Activated naive CD8-positive, alpha-beta T cell treated with anti-CD3 and anti-CD28 coated beads, Interleukin-2, amount 50 U/mL, for 24 hours (primary cell): ENCODE data around the gene ZRANB1.
"Not testable (repeated sequence)": the region's sequence is repeated elsewhere in the genome, so short reads cannot be mapped to it uniquely, and the experiment has no call there.

Experiments
- ATAC-seq: fragments of 150-1000 bp; cut with Tn5 transposase; one replicate; pipeline ENCODE4 v1.10.0; 2021
- DNase-seq: peaks from one replicate; pipeline ENCODE4 v3.0.0; 2021
- H3K27ac Mint-ChIP-seq: one replicate; pipeline ENCODE4 v1.8.0; 2021; ENCODE audit warnings: mild to moderate bottlenecking, mixed read lengths
- H3K27me3 Mint-ChIP-seq: one replicate; pipeline ENCODE4 v1.8.0; 2021; ENCODE audit warnings: mixed read lengths
- H3K36me3 Mint-ChIP-seq: one replicate; pipeline ENCODE4 v1.8.0; 2021; ENCODE audit warnings: low read depth, mixed read lengths
- H3K4me1 Mint-ChIP-seq: one replicate; pipeline ENCODE4 v1.8.0; 2021; ENCODE audit warnings: mixed read lengths
- H3K4me3 Mint-ChIP-seq: one replicate; pipeline ENCODE4 v1.8.0; 2021; ENCODE audit warnings: mild to moderate bottlenecking, moderate library complexity, mixed read lengths
- H3K9me3 Mint-ChIP-seq: one replicate; pipeline ENCODE4 v1.8.0; 2021; ENCODE audit warnings: mixed read lengths

The ZRANB1 gene

DNA sequence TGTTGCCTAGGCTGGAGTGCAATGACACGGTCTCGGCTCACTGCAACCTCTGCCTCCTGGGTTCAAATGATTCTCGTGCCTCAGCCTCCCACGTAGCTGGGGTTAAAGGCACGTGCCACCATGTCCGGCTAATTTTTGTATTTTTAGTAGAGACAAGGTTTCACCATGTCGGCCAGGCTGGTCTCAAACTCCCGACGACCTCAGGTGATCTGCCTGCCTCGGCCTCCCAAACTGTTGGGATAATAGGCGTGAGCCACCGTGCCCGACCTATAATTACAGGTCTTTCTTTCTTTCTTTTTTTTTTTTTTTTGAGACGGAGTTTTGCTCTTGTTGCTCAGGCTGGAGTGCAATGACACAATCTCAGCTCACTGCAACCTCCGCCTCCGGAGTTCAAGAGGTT lies 27.5 kb upstream of the ZRANB1 start:
- DNase-seq, H3K4me3 Mint-ChIP-seq, ATAC-seq, H3K9me3 Mint-ChIP-seq, H3K27ac Mint-ChIP-seq, H3K36me3 Mint-ChIP-seq, H3K27me3 Mint-ChIP-seq: not testable (repeated sequence)
- H3K4me1 Mint-ChIP-seq = peaks cover 22% of the 10 kb centered on the region

DNA sequence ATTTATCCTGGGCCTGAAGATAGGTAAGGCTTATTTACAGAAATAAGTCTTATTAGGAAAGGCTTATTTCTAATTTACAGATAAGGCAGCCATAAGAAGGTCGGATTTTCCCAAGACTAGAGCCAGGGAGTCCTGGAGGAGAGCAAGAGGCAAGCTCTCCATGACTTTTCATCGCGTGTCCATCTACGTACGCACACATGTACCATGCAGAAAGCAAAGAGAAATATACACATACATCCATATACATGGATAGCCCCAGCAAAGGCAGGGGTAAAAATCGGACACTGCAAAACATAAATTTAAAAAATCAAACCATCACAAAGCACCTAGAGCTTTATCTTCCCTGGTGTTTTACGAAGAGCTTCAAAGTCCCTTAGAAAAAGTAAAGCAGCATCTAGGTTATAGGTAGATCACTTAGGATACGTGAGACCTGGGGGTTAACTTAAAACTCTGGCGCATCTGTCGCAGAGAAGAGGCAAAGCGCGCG lies 25.8 kb upstream of the ZRANB1 start:
- no peak for DNase-seq
- Mint-ChIP-seq H3K27me3 (peaks cover 5% of the 10 kb centered on the region), H3K36me3 (peaks cover 3% of the 10 kb centered on the region), H3K4me3 (peak overlapping the region; percentile 91), H3K9me3 (no peaks in the 10 kb centered on the region), H3K4me1 (peaks cover 32% of the 10 kb centered on the region), H3K27ac (peak overlapping the region; percentile 91)
- ATAC-seq = no peak

DNA sequence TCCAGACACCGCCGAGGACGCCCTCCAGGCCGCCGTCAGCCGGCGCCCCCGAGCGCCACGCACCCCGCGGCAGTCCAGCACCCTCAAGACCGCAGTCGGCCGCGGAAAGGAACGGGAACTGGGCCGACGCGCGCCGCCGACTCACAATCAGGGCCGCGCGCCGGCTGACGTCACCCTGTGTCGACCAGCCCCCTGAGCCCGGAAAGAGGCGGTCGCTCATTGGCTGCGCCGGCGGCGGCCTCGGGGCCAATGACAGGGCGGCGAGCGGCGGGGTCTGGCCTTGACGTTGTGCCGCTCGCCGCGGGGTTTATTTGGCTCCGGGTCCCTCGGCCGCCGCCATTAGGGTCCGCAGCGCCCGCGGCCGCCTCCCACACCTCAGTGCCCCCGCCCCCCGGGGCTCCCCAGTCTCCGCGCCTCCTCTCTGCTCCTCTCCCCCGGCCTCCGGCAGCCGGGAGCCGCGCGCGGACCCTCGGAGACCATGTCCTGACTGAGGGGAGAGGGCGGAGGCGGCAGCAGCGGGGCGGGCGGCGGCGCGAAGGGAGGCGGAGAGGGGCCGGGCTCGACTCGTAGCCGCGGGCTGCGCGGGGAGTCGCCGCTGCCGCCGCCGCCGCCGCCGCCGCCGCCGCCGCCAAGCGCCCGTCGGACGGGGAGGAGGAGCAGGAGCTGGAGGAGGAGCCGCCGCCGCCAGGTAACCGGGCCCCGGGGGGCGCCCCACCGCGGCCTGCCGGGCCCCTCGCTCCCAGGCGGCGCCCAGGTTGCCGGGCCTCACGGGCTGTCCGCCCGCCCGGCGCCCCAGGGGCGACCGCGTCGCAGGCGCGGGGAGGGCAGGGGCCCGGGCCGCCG lies 25.1 kb upstream of the ZRANB1 start:
- peak; percentile 98 for DNase-seq
- peak; percentile 99 for ATAC-seq
- Mint-ChIP-seq H3K36me3 (peaks cover 3% of the 10 kb centered on the region), H3K4me1 (peaks cover 33% of the 10 kb centered on the region), H3K9me3 (no peaks in the 10 kb centered on the region), H3K27me3 (peaks cover 3% of the 10 kb centered on the region), H3K27ac (peak overlapping the region; percentile 91), H3K4me3 (peak overlapping the region; percentile 91)

DNA sequence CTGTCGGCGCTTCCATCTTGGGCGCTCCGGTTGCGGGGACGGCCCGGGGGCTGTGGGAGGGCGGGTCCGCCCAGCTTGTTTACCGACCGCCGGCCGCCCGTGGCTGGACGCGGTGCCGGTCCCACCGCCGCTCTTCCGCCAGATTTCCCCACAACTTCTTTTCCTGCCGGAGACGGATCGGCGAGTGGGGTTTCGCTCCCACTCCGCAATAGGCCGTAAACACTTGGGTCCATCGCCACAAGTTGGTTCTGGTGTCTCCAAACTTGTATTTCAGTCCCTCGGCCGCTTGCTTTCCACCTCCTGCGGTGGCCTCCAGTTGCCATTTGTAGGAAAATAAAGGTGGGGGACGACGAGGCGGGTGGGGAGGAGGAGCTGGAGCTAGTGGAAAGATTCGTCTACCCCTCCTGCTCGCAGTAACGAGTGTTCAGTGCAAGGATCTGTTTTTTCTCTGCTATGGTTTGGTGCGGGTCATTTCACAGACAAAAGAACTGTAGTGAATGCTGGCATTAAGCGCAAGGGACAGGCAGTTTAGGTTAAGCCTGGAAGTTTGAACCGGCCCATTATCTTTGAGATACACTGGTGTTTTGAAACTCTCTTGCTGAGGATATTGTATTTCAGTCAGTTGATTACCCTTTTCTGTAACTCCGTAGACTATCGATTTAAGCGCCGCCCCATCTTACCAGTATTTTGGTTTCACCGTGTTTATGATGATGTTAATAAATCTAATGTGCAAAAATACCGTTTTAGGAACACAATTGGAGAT lies 24.3 kb upstream of the ZRANB1 start:
- ATAC-seq = no peak
- H3K27me3 Mint-ChIP-seq = no peaks in the 10 kb centered on the region
- H3K4me3 Mint-ChIP-seq = peak overlapping the region; percentile 88
- peaks cover 3% of the 10 kb centered on the region for H3K36me3 Mint-ChIP-seq
- H3K4me1 Mint-ChIP-seq = peaks cover 30% of the 10 kb centered on the region
- no peaks in the 10 kb centered on the region for H3K9me3 Mint-ChIP-seq
- DNase-seq = peak; percentile 43
- peak overlapping the region; percentile 95 for H3K27ac Mint-ChIP-seq

DNA sequence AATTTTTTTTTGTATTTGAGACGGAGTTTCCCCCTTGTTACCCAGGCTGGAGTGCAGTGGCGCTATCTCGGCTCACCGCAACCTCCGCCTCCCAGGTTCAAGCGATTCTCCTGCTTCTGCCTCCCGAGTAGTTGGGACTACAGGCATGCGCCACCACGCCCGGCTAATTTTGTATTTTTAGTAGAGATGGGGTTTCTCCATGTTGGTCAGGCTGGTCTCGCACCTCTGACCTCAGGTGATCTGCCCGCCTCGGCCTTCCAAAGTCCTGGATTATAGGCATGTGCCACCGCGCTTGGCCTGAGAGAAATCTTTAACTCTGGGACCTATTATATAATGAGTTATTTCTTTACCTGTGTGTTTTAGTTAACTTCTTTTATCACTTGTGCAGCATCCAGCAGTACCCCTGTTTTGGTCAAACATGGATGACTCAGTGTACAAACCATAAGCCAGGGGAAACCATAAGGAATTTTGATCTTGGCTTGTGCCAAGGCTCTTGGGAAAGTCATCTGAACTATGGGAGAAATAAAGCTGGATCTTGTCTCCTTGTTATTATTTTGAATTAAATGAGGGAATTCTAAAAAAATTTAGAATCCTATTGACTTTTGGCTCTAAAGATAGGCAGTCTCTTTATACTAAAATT lies 23.6 kb upstream of the ZRANB1 start:
- ATAC-seq = no peak
- Mint-ChIP-seq H3K4me1 (peaks cover 30% of the 10 kb centered on the region), H3K27ac (peak overlapping the region; percentile 95), H3K27me3 (no peaks in the 10 kb centered on the region), H3K4me3 (peak overlapping the region; percentile 88), H3K9me3 (no peaks in the 10 kb centered on the region), H3K36me3 (peaks cover 3% of the 10 kb centered on the region)
- no peak for DNase-seq

DNA sequence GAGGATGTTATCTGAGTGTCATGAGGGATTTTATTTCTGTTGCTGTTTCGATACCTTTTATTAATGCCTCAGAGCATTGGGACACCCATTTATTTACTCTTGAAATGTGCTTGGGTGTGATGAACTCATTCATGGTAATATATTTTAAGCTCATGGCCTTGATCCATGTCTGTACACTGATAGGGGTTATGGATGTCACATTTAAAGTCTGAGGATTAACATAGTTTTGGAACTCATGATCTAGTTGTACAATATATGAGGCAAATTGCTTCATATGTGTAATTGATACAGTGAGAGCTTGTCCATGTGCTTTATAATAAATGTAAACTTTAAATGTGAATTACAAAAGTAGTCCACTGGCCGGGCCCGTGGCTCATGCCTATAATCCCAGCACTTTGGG lies 23.0 kb upstream of the ZRANB1 start:
- H3K9me3 Mint-ChIP-seq = no peaks in the 10 kb centered on the region
- DNase-seq (no peak), ATAC-seq (no peak)
- peak overlapping the region; percentile 88 for H3K4me3 Mint-ChIP-seq
- peak overlapping the region; percentile 29 for H3K27ac Mint-ChIP-seq
- no peaks in the 10 kb centered on the region for H3K27me3 Mint-ChIP-seq
- peaks cover 30% of the 10 kb centered on the region for H3K4me1 Mint-ChIP-seq
- peaks cover 3% of the 10 kb centered on the region for H3K36me3 Mint-ChIP-seq

DNA sequence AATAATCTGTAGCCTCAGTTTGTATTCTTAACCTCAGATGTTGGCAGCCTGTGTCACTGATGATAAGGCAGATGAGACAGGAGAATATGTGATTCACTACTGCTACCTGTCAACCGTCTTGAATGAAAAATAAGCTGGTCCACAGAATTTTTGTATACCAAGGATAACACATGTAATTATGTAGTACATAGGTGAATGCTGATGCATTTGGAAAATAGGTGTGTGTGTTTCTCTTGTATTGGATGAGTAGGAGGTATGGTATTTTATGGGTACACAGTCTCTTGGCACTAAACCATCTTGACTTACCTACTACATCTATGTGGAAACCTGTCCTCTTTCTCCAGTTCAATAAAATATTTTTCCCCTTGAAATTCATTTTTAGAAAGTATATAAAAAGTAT lies 20.7 kb upstream of the ZRANB1 start:
- no peak for ATAC-seq
- H3K9me3 Mint-ChIP-seq = no peaks in the 10 kb centered on the region
- H3K27me3 Mint-ChIP-seq = no peaks in the 10 kb centered on the region
- peaks cover 40% of the 10 kb centered on the region for H3K4me1 Mint-ChIP-seq
- no peak overlapping the region for H3K27ac Mint-ChIP-seq
- H3K36me3 Mint-ChIP-seq = peaks cover 3% of the 10 kb centered on the region
- DNase-seq = no peak
- no peak overlapping the region for H3K4me3 Mint-ChIP-seq

DNA sequence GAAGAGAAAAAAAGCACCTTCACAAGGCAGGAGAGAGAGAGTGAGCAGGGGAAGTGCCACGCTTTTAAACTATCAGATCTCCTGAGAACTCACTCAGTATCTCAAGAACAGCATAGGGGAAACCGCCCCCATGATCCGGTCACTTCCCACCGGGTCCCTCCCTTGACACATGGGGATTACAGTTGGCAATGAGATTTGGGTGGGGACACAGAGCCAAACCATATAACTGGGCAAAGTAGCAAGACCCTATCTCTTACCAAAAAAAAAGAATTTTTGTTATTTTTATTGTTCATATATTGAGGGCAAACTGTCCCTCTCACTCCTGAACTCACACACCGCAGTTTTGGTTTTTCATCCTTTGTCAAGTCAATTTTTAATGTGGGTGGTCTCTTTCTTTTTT lies 18.2 kb upstream of the ZRANB1 start:
- H3K27ac Mint-ChIP-seq = no peak overlapping the region
- H3K9me3 Mint-ChIP-seq = no peaks in the 10 kb centered on the region
- no peak for ATAC-seq
- DNase-seq = no peak
- no peaks in the 10 kb centered on the region for H3K27me3 Mint-ChIP-seq
- H3K4me3 Mint-ChIP-seq = no peak overlapping the region
- H3K36me3 Mint-ChIP-seq = peaks cover 6% of the 10 kb centered on the region
- H3K4me1 Mint-ChIP-seq = peaks cover 31% of the 10 kb centered on the region

DNA sequence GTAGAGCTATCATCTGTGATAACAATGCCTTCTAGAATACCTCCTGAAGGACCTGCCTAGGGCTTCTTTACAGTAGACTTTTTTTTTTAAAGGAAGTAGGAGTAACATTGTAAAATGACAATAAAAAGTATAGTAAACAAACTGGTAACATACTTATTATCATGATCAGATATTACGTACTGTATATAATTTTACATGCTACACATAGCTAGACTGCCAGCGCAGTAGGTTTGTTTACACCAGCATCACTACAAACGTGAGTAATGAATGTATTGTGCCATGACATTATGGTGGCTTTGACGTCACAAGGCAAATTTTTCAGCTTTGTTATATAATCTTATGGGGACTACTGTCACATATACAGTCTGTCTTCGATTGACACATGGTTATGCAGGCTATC lies 15.4 kb upstream of the ZRANB1 start:
- no peak overlapping the region for H3K4me3 Mint-ChIP-seq
- DNase-seq = no peak
- ATAC-seq = no peak
- no peaks in the 10 kb centered on the region for H3K9me3 Mint-ChIP-seq
- H3K36me3 Mint-ChIP-seq = peaks cover 13% of the 10 kb centered on the region
- H3K27me3 Mint-ChIP-seq = no peaks in the 10 kb centered on the region
- H3K4me1 Mint-ChIP-seq = peaks cover 18% of the 10 kb centered on the region
- H3K27ac Mint-ChIP-seq = no peak overlapping the region

DNA sequence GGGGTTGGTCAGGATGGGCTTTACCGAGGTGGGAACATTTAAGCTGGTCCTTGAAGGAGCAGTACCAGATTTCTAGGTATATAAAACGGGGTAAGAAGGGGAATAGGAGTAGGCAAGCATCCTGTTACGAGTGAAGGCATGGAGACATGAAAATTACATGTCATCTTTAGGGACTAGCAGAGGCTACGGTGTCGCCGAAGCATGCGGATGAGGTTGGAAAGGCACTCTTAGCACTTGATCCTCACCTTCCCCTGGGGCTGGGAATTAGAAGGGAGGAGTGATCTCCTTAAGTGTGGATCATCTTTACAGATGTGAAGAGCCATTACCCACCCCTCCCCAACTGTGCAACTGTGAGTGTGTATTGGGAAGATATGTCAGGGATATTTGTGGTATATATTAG lies 13.8 kb upstream of the ZRANB1 start:
- no peak overlapping the region for H3K27ac Mint-ChIP-seq
- H3K36me3 Mint-ChIP-seq = peaks cover 23% of the 10 kb centered on the region
- H3K27me3 Mint-ChIP-seq = no peaks in the 10 kb centered on the region
- H3K9me3 Mint-ChIP-seq = peaks cover 4% of the 10 kb centered on the region
- DNase-seq (no peak), ATAC-seq (no peak)
- H3K4me3 Mint-ChIP-seq = no peak overlapping the region
- H3K4me1 Mint-ChIP-seq = peaks cover 19% of the 10 kb centered on the region

DNA sequence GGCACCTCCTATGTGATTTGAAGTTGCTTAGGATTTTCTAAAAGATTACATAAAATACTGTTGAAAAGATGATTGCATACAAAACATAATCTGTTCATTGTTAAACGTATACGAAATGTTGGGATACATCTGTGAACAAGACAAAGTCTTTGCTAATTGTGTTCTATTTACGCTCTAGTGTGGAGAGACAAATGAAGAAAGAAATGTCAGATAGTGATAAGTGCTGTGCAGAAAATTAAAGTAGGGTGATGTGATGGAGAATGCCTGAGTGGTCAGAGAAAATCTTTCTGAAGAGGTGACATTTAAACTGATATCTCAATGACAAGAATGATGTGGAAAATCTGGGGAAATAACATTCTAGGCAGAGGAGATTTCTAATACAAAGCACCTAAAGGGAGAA lies 13.4 kb upstream of the ZRANB1 start:
- Mint-ChIP-seq H3K4me3 (no peak overlapping the region), H3K27ac (no peak overlapping the region), H3K4me1 (peaks cover 21% of the 10 kb centered on the region), H3K36me3 (peaks cover 25% of the 10 kb centered on the region), H3K9me3 (peaks cover 4% of the 10 kb centered on the region), H3K27me3 (no peaks in the 10 kb centered on the region)
- no peak for DNase-seq
- ATAC-seq = no peak

DNA sequence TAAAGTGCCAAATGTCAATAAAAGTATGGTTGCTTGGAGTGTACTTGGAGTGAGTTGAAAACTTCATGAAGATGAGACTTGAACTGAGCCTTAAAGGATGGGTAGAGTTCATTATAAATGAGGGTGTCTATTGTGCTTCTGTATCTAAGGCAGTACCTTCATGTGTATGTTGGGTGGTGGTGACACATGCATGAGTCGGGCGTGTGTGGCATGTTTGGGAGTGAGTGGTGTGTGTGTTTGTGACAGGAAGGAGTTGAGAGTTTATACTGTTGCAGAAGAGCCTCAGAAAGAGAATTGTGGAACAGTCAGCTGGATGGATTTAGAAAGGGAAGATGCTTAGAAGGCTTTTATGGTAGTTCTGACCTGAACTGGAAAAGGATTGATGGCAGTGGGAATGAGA lies 6.0 kb upstream of the ZRANB1 start:
- Mint-ChIP-seq H3K27ac (peak overlapping the region; percentile 40), H3K27me3 (no peaks in the 10 kb centered on the region), H3K4me3 (no peak overlapping the region), H3K4me1 (peaks cover 34% of the 10 kb centered on the region), H3K9me3 (peaks cover 4% of the 10 kb centered on the region), H3K36me3 (peaks cover 15% of the 10 kb centered on the region)
- DNase-seq (no peak), ATAC-seq (peak; percentile 91)

DNA sequence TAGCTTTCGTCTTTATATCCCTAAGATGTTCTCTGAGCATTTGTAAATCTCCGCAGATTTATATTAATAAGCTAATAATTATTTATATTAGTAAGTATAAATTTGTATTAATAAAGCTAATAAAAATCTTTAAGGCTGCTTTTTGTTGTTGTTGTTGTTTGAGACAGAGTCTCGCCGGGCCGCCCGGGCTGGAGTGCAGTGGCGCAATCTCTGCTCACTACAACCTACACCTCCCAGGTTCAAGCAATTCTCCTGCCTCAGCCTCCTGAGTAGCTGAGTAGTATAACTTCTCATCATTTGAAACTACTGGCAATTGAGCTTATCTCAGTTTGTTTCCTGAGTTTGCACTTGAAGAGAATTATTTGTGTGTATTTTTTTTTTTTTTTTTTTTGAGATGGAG lies 5.1 kb upstream of the ZRANB1 start:
- no peaks in the 10 kb centered on the region for H3K27me3 Mint-ChIP-seq
- H3K27ac Mint-ChIP-seq = no peak overlapping the region
- ATAC-seq = no peak
- peaks cover 11% of the 10 kb centered on the region for H3K36me3 Mint-ChIP-seq
- peaks cover 37% of the 10 kb centered on the region for H3K4me1 Mint-ChIP-seq
- no peak for DNase-seq
- H3K4me3 Mint-ChIP-seq = no peak overlapping the region
- H3K9me3 Mint-ChIP-seq = peaks cover 2% of the 10 kb centered on the region

DNA sequence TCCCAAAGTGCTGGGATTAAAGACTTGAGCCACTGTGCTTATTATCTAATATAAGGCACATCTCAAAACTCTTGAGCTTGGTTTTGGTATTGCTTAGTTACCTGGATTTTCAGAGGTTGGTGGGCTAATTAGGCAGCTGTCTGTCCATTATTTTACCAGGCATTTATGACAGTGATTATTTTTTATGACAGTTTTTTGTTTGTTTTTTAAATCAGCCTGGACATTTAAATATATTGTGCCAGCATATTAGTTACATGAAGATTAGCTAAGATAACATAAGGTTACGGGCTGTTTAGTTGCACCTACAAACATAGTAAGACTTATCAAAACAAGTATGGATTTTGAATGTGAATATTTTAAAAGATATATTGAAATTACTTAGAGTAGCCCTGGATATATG lies 2.6 kb upstream of the ZRANB1 start:
- no peak for ATAC-seq
- no peaks in the 10 kb centered on the region for H3K9me3 Mint-ChIP-seq
- no peak overlapping the region for H3K27ac Mint-ChIP-seq
- no peak for DNase-seq
- peaks cover 51% of the 10 kb centered on the region for H3K4me1 Mint-ChIP-seq
- no peak overlapping the region for H3K4me3 Mint-ChIP-seq
- peaks cover 7% of the 10 kb centered on the region for H3K36me3 Mint-ChIP-seq
- H3K27me3 Mint-ChIP-seq = no peaks in the 10 kb centered on the region
